HCT116 (cell line): ENCODE measurements around the gene GCDH. TPM values are rescaled to one million over a fixed set of nuclear protein-coding genes. Genes with fewer than 3 reads are reported as not detected.

Source experiments
- ATAC-seq: fragments of 200-7000 bp; cut with Tn5 transposase; 2 replicates; pipeline ENCODE4 v1.9.1; 2020; ENCODE audit warnings: mild to moderate bottlenecking, moderate library complexity
- BruUV-seq: library from RNA; stranded (reverse); fragments of 400-500 nt; replicated peaks from 2 replicates; lab custom pipeline; 2021; lab: Mats Ljungman, UMichigan
- CTCF ChIA-PET: fragments of 300-600 bp; sonication (Branson Sonifier 250); formaldehyde crosslinking; loops from one replicate; lab custom pipeline; 2021; ENCODE audit warnings: antibody characterized with exemption; lab: Charles Lee
- POLR2A ChIA-PET: fragments of 300-600, 350-600 bp; sonication (Branson Sonifier 250); formaldehyde crosslinking; loops from one replicate; lab custom pipeline; 2021; ENCODE audit warnings: antibody characterized with exemption; lab: Charles Lee
- RAD21 ChIA-PET, 2 experiments: fragments of 300-600 bp; sonication (Branson Sonifier 250); formaldehyde crosslinking; loops; one replicate each; lab custom pipeline; 2023; ENCODE audit warnings: low total read pairs in 2 of 2; ENCODE audit not compliant: uncharacterized antibody in 2 of 2, unreplicated experiment in 2 of 2, low non-redundant PET in 1 of 2; lab: Charles Lee
- DNase-seq: peaks from one replicate; pipeline ENCODE4 v3.0.0-alpha.2; 2010; ENCODE audit warnings: low read depth, low spot score
- H2AFZ ChIP-seq: fragments of 200-600 bp; shearing (Covaris generic), sonication (generic); 2 replicates; pipeline ENCODE4 v1.6.1; 2017; ENCODE audit warnings: low read depth, mixed run types, mixed read lengths, antibody characterized with exemption, low read length; ENCODE audit not compliant: poor library complexity, severe bottlenecking
- H3K27ac ChIP-seq: 2 replicates; pipeline ENCODE4 v1.5.1; 2012; ENCODE audit warnings: low read depth, low read length
- H3K27me3 ChIP-seq: fragments of 200-600 bp; sonication (generic); 2 replicates; pipeline ENCODE4 v1.6.1; 2016; ENCODE audit warnings: mixed run types, low read length, mixed read lengths; ENCODE audit not compliant: insufficient read depth
- H3K36me3 ChIP-seq, 2 experiments: fragments of 200-500 bp in 1 of 2; fragments of 200-600 bp in 1 of 2; sonication (Bioruptor generic) in 1 of 2; sonication (generic) in 1 of 2; 2 replicates each; pipeline versions ENCODE4 v1.5.1 to v1.6.1; 2014 to 2016; ENCODE audit warnings: low read length in 2 of 2, inconsistent platforms in 1 of 2, mixed read lengths in 1 of 2, mixed run types in 1 of 2; ENCODE audit not compliant: insufficient read depth in 2 of 2, control insufficient read depth in 1 of 2
- H3K4me1 ChIP-seq, 2 experiments: fragments of 200-600 bp in 1 of 2; sonication (generic) in 1 of 2; 2 replicates each; pipeline versions ENCODE4 v1.5.1 to v1.6.1; 2012 to 2017; ENCODE audit warnings: low read length in 2 of 2, inconsistent platforms in 1 of 2, mild to moderate bottlenecking in 1 of 2, mixed read lengths in 1 of 2, mixed run types in 1 of 2, moderate library complexity in 1 of 2; ENCODE audit not compliant: insufficient read depth in 2 of 2, control insufficient read depth in 1 of 2
- H3K4me2 ChIP-seq: fragments of 200-600 bp; sonication (generic); 2 replicates; pipeline ENCODE4 v1.6.1; 2017; ENCODE audit warnings: mixed run types, low read length, mixed read lengths
- H3K4me3 ChIP-seq, 2 experiments: fragments of 200-600 bp in 1 of 2; sonication (generic) in 1 of 2; replicated peaks in 1 of 2; 2 replicates each; pipeline ENCODE4 v1.5.1; 2011 to 2016; ENCODE audit warnings: low read length in 2 of 2, control low read depth in 1 of 2, low read depth in 1 of 2, mild to moderate bottlenecking in 1 of 2, mixed read lengths in 1 of 2, mixed run types in 1 of 2
- H3K79me2 ChIP-seq: fragments of 200-600 bp; sonication (generic); 2 replicates; pipeline ENCODE4 v1.6.1; 2017; ENCODE audit warnings: mild to moderate bottlenecking, mixed run types, low read length, moderate library complexity, mixed read lengths; ENCODE audit not compliant: insufficient read depth
- H3K9ac ChIP-seq: fragments of 200-600 bp; sonication (generic); 2 replicates; pipeline ENCODE4 v1.6.1; 2016; ENCODE audit warnings: low read length, mixed read lengths
- H3K9me2 ChIP-seq: fragments of 200-600 bp; sonication (generic), shearing (Covaris generic); 2 replicates; pipeline ENCODE4 v1.6.1; 2017; ENCODE audit warnings: mixed run types, mild to moderate bottlenecking, moderate library complexity; ENCODE audit not compliant: insufficient read depth
- H3K9me3 ChIP-seq, 2 experiments: fragments of 200-500 bp in 1 of 2; fragments of 200-600 bp in 1 of 2; sonication (Bioruptor generic) in 1 of 2; sonication (generic) in 1 of 2; 2 replicates each; pipeline ENCODE4 v1.6.1; 2014 to 2017; ENCODE audit warnings: low read length in 2 of 2, mixed read lengths in 2 of 2, inconsistent platforms in 1 of 2, low read depth in 1 of 2, mild to moderate bottlenecking in 1 of 2, mixed run types in 1 of 2, moderate library complexity in 1 of 2; ENCODE audit not compliant: control insufficient read depth in 1 of 2, insufficient read depth in 1 of 2
- H4K20me1 ChIP-seq: fragments of 200-600 bp; sonication (generic), shearing (Covaris generic); 2 replicates; pipeline ENCODE4 v1.6.1; 2017; ENCODE audit warnings: mixed run types, mild to moderate bottlenecking, moderate library complexity; ENCODE audit not compliant: insufficient read depth
- CBX3 ChIP-seq: IDR thresholded peaks from 2 replicates; pipeline ENCODE4 v1.6.1; 2012; ENCODE audit warnings: low read depth
- EZH2 ChIP-seq: fragments of 200-600 bp; sonication (generic); IDR thresholded peaks from 2 replicates; pipeline ENCODE4 v1.6.1; 2017; ENCODE audit warnings: antibody characterized with exemption, mixed run types
- EZH2phosphoT487 ChIP-seq: fragments of 200-600 bp; IDR thresholded peaks from 2 replicates; pipeline ENCODE4 v1.6.1; 2018; ENCODE audit warnings: antibody characterized with exemption, borderline replicate concordance
- JUND ChIP-seq: IDR thresholded peaks from 2 replicates; pipeline ENCODE4 v1.6.1; 2012
- POLR2A ChIP-seq: IDR thresholded peaks from 2 replicates; pipeline ENCODE4 v1.7.0; 2011; ENCODE audit warnings: borderline replicate concordance; ENCODE audit not compliant: insufficient read depth, insufficient read length; ENCODE audit errors: extremely low read depth
- POLR2AphosphoS5 ChIP-seq: IDR thresholded peaks from 2 replicates; pipeline ENCODE4 v1.6.1; 2011; ENCODE audit warnings: mild to moderate bottlenecking, low read depth, low read length, moderate library complexity
- SIN3A ChIP-seq: IDR thresholded peaks from 2 replicates; pipeline ENCODE4 v1.6.1; 2012; ENCODE audit warnings: low read depth
- SP1 ChIP-seq: IDR thresholded peaks from 2 replicates; pipeline ENCODE4 v1.6.1; 2012; ENCODE audit warnings: low read depth
- SRF ChIP-seq: IDR thresholded peaks from 2 replicates; pipeline ENCODE4 v1.6.1; 2012; ENCODE audit warnings: low read depth
- TCF7L2 ChIP-seq: IDR thresholded peaks from 2 replicates; pipeline ENCODE4 v1.7.0; 2011; ENCODE audit warnings: borderline replicate concordance, inconsistent platforms; ENCODE audit not compliant: insufficient read depth, insufficient read length; ENCODE audit errors: extremely low read depth
- ZBTB33 ChIP-seq: IDR thresholded peaks from 2 replicates; pipeline ENCODE4 v1.6.1; 2011; ENCODE audit warnings: mild to moderate bottlenecking, low read length, moderate library complexity; ENCODE audit not compliant: insufficient replicate concordance; ENCODE audit errors: extremely low read depth
- intact Hi-C: fragments of 100-400 bp; cut with micrococcal nuclease; formaldehyde crosslinking; loops from 2 replicates; pipeline ENCODE4 v1.10.0; 2022
- total RNA-seq: library from RNA; stranded (reverse); gene quantifications from one replicate; pipeline ENCODE4 v1.2.1, GENCODE V29; 2021; ENCODE audit not compliant: unreplicated experiment
- TF ChIP-seq, protein P1 (sequence below): IDR thresholded peaks from 2 replicates; pipeline ENCODE4 v1.6.1; 2012

Gene GCDH
- total RNA-seq, 1 experiment from 2014 or later = 23.2 TPM

DNA sequence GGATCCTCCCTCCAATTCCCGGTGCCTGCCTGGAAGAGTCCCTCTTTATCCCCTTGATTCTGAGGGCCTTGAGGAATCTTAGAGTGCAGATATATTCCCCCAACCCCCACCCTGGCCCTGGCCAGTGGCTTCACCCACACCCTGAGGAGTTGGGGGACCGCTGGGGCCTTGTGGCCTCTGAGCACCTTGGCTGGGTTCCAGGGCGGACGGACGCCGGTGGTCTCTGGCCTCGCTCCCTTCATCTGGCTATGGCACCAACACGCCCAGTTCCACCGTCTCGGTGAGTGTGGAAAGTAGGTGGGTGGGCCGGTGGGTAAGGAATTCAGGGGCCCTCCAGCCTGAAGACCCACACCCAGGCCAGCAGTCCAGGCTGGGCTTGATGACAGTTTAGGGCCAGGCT lies 47.6 kb upstream of the GCDH start:
- TF ChIP-seq, protein P1, sequence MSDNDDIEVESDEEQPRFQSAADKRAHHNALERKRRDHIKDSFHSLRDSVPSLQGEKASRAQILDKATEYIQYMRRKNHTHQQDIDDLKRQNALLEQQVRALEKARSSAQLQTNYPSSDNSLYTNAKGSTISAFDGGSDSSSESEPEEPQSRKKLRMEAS = no peak
- no peak for TF ChIP-seq EZH2phosphoT487
- no peak for TF ChIP-seq SIN3A
- no peak for TF ChIP-seq EZH2
- TF ChIP-seq TCF7L2 = no peak
- no peak for TF ChIP-seq SP1
- Histone ChIP-seq H2AFZ (no peak overlapping the region), H3K9ac (no peak overlapping the region), H3K36me3 (peaks cover 5 to 11% of the 10 kb centered on the region in 2 experiments; a peak in 1 of 4 replicates), H3K4me2 (no peak overlapping the region), H4K20me1 (no peaks in the 10 kb centered on the region), H3K27me3 (no peaks in the 10 kb centered on the region), H3K4me3 (no peak overlapping the region), H3K9me3 (no peaks in the 10 kb centered on the region), H3K4me1 (peaks cover 16 to 42% of the 10 kb centered on the region in 2 experiments; a peak in 3 of 4 replicates), H3K79me2 (peaks cover 36% of the 10 kb centered on the region; the same call in 1 of the 2 replicates), H3K27ac (no peak overlapping the region), H3K9me2 (no peaks in the 10 kb centered on the region)
- ATAC-seq = no peak
- ChIA-PET RAD21 (no interaction called here), CTCF (no interaction called here), POLR2A (no interaction called here)
- BruUV-seq = no TSS peak
- DNase-seq = no peak
- intact Hi-C loops = no loop called here

DNA sequence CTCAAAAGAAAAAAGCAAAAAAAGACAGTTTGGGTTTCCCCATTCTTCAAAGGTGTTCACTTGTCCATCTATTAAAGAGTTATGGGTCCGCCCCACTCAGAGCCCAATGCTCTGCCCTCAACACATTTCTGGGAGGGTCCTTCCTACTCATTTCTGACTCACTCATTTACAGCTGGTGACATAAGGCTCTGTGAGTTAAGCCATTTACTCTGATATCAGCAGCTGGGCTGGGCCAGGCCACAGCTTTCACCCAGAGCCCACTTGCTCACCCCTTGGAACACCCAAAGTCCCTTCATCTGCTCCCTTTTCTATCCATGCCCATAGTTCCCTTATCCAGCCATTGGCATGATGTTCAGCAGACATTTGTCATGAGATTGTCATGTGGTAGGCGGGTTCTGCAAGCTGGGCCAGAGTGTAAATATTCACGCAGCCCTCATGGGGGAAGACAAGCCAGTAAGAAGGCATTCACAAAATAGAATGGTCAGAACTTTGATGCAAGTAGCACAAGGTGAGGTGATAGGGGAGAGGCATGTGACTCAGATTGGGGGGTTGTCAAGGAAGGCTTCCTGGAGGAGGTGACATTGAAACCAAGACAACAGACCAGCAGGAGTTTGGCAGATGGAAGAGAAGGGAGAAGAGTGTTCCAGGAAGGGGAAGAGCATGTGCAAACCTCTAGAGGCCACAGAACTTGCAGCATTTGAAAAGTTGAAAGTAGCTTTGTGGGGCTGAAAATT lies 46.8 kb upstream of the GCDH start:
- no peaks in the 10 kb centered on the region for H3K27me3 ChIP-seq
- H3K27ac ChIP-seq = no peak overlapping the region
- ATAC-seq = no peak
- no peak for DNase-seq
- H3K4me1 ChIP-seq = peaks cover 14 to 38% of the 10 kb centered on the region in 2 experiments; a peak in 3 of 4 replicates
- RAD21 ChIA-PET = no interaction called here
- H3K4me3 ChIP-seq = no peak overlapping the region
- POLR2A ChIA-PET = no interaction called here
- peaks cover 32% of the 10 kb centered on the region; the same call in 1 of the 2 replicates for H3K79me2 ChIP-seq
- intact Hi-C loops = no loop called here
- H3K9me2 ChIP-seq = no peaks in the 10 kb centered on the region
- no peak overlapping the region for H3K4me2 ChIP-seq
- H3K36me3 ChIP-seq = peaks cover 5 to 11% of the 10 kb centered on the region in 2 experiments; a peak in 1 of 4 replicates
- TF ChIP-seq CBX3 (no peak), POLR2A (no peak), POLR2AphosphoS5 (no peak), SP1 (no peak), TCF7L2 (no peak), EZH2phosphoT487 (no peak), JUND (no peak), ZBTB33 (no peak), SRF (no peak)
- no TSS peak for BruUV-seq
- H2AFZ ChIP-seq = no peak overlapping the region
- CTCF ChIA-PET = interaction anchor here (0.6 to 1.3 kb wide), 3 partner anchors 68 to 84 kb away, joined by 3 to 4 read pairs (median 3); no protein-coding TSS in a partner anchor
- H4K20me1 ChIP-seq = no peaks in the 10 kb centered on the region
- no peak overlapping the region for H3K9ac ChIP-seq
- no peaks in the 10 kb centered on the region for H3K9me3 ChIP-seq
